Mammary epithelial cell (primary cell): ENCODE measurements around the gene BCO1.

ENCODE experiments used
- EZH2 ChIP-seq: IDR thresholded peaks from 2 replicates; pipeline ENCODE4 v1.6.1; 2012; ENCODE audit warnings: low read length, inconsistent platforms, borderline replicate concordance
- TF ChIP-seq, protein P1 (sequence below), 2 donors: IDR thresholded peaks in 1 of 2; conservative IDR thresholded peaks in 1 of 2; 2 replicates each; pipeline ENCODE4 v1.5.1; 2011 to 2012; ENCODE audit warnings: inconsistent platforms in 2 of 2, low read length in 2 of 2, mild to moderate bottlenecking in 2 of 2, control low read depth in 1 of 2, low read depth in 1 of 2; ENCODE audit not compliant: insufficient read depth in 1 of 2; ENCODE audit errors: extremely low read depth in 1 of 2

DNA sequence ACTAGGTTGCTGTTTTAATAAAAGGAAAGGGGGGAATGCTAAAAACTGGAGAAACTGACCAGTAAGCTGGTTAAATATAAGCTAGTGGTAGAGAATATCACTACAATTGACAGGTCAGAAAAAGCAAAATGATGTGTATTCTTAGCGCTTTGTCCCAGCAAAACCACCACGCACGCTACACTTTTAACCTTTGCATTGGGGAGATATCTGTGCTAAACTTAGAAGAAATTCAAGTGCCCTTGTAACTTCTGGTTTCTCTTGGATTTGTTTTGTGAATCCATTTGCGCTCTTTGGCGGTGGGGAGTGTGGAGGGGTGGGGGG is 77.6 kb downstream of the BCO1 start:
- TF ChIP-seq, protein P1, sequence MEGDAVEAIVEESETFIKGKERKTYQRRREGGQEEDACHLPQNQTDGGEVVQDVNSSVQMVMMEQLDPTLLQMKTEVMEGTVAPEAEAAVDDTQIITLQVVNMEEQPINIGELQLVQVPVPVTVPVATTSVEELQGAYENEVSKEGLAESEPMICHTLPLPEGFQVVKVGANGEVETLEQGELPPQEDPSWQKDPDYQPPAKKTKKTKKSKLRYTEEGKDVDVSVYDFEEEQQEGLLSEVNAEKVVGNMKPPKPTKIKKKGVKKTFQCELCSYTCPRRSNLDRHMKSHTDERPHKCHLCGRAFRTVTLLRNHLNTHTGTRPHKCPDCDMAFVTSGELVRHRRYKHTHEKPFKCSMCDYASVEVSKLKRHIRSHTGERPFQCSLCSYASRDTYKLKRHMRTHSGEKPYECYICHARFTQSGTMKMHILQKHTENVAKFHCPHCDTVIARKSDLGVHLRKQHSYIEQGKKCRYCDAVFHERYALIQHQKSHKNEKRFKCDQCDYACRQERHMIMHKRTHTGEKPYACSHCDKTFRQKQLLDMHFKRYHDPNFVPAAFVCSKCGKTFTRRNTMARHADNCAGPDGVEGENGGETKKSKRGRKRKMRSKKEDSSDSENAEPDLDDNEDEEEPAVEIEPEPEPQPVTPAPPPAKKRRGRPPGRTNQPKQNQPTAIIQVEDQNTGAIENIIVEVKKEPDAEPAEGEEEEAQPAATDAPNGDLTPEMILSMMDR (conservative IDR thresholded peaks at IDR 0.05 in 1 of 2, IDR thresholded peaks at IDR 0.05 in 1 of 2; ENCODE audit: extremely low read depth in 1 of 2, insufficient read depth in 1 of 2, low read depth in 1 of 2, low read length in 2 of 2), result no peak
- TF ChIP-seq EZH2, result no peak
